Measurements from ENCODE around the gene CDC42EP1. TPM values are rescaled to one million over a fixed set of nuclear protein-coding genes. Genes with fewer than 3 reads are reported as not detected.
A peak's percentile ranks its signal among the peaks of the same experiment; 100 is the strongest.

The CDC42EP1 gene
- total RNA-seq, 1 experiment from 2014 or later: 12.7 TPM

DNA sequence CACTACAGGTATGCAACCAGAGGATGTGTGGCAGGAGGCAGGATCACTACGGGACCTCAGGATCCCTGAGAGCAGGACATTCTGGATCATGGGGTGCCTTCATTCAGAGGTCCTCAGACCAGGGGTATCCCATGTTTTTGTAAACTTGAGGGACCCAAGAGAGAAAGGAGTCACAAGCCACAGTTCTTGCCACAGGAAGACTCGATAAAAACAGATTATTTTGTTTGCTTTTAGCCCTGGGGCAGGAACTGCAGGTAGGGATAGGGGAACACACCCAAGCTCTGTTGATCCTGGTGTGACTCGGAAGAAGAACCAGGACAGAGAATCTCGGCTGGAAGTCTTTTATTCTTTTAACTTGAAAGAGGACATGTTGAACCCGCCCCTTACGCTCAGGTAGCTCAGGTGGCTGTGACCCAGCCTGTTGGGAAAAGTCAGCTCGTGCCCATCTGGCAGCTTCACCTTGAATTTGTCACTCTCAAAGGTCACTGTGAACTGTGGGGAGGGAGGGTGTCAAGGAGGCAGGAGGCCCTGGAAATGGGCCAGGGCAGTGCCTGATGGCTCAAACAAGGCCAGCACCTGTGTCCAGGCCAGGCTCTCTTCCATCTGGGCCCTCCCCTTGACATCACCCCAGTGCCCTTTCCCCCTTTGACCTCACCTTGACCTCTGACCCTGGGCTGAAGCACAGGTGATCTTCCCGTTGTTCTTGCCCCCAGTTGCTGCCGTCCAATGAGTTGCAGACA is 9.8 kb downstream of the CDC42EP1 start:
- ATAC-seq (no peak), DNase-seq (ENCODE audit: low spot score) (no peak)
- peaks cover 8% of the 10 kb centered on the region for H3K27me3 Mint-ChIP-seq (ENCODE audit: low read depth)
- H3K9me3 Mint-ChIP-seq: no peaks in the 10 kb centered on the region
- CTCF ChIA-PET: interaction anchor here (1.1 to 20.7 kb wide), 10 partner anchors 8 to 125 kb away, joined by 3 to 728 read pairs (median 4); partner anchors contain the start of genes LGALS2 and MFNG
- POLR2A ChIA-PET: interaction anchor here (0.9 to 5.7 kb wide), 6 partner anchors 12 to 31 kb away, joined by 3 to 24 read pairs (median 3); no protein-coding TSS in a partner anchor
- H3K4me1 Mint-ChIP-seq: peaks cover 27% of the 10 kb centered on the region
- TF ChIP-seq NR3C1 (CRISPR knock-in tag; conservative IDR thresholded peaks at IDR 0.05; ENCODE audit: low read depth): no peak
- TF ChIP-seq, protein P1, sequence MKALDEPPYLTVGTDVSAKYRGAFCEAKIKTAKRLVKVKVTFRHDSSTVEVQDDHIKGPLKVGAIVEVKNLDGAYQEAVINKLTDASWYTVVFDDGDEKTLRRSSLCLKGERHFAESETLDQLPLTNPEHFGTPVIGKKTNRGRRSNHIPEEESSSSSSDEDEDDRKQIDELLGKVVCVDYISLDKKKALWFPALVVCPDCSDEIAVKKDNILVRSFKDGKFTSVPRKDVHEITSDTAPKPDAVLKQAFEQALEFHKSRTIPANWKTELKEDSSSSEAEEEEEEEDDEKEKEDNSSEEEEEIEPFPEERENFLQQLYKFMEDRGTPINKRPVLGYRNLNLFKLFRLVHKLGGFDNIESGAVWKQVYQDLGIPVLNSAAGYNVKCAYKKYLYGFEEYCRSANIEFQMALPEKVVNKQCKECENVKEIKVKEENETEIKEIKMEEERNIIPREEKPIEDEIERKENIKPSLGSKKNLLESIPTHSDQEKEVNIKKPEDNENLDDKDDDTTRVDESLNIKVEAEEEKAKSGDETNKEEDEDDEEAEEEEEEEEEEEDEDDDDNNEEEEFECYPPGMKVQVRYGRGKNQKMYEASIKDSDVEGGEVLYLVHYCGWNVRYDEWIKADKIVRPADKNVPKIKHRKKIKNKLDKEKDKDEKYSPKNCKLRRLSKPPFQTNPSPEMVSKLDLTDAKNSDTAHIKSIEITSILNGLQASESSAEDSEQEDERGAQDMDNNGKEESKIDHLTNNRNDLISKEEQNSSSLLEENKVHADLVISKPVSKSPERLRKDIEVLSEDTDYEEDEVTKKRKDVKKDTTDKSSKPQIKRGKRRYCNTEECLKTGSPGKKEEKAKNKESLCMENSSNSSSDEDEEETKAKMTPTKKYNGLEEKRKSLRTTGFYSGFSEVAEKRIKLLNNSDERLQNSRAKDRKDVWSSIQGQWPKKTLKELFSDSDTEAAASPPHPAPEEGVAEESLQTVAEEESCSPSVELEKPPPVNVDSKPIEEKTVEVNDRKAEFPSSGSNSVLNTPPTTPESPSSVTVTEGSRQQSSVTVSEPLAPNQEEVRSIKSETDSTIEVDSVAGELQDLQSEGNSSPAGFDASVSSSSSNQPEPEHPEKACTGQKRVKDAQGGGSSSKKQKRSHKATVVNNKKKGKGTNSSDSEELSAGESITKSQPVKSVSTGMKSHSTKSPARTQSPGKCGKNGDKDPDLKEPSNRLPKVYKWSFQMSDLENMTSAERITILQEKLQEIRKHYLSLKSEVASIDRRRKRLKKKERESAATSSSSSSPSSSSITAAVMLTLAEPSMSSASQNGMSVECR (CRISPR knock-in tag; IDR thresholded peaks at IDR 0.05; ENCODE audit: borderline replicate concordance): 0 out of 2 replicates have a peak, but pooled peaks have one; percentile 17
- no peak overlapping the region for H3K4me3 Mint-ChIP-seq
- H3K36me3 Mint-ChIP-seq: no peaks in the 10 kb centered on the region
- H3K27ac Mint-ChIP-seq: peak overlapping the region; percentile 32

DNA sequence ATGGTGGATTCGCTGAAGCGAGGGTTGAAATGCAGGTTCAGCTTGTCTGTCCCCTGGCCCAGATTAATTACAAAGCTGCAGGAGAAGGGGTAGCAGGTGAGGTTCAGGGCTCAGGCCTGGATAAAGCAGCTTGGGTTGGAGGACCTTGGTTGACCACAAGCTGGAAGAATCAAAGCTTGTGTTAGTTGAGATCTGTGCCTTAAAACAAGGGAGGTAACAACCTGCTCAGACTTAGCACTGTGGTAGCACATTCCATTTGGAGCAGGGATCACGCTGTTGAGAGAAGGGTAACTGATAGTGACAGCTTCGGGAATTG is 10.3 kb downstream of the CDC42EP1 start:
- no peaks in the 10 kb centered on the region for H3K9me3 Mint-ChIP-seq
- H3K27me3 Mint-ChIP-seq (ENCODE audit: low read depth): peaks cover 8% of the 10 kb centered on the region
- H3K4me3 Mint-ChIP-seq: no peak overlapping the region
- H3K4me1 Mint-ChIP-seq: peaks cover 27% of the 10 kb centered on the region
- no peak for TF ChIP-seq OVOL2 (CRISPR knock-in tag; IDR thresholded peaks at IDR 0.05; ENCODE audit: borderline replicate concordance)
- 0 out of 2 replicates have a peak, but pooled peaks have one; percentile 56 for TF ChIP-seq NR2C2 (CRISPR knock-in tag; IDR thresholded peaks at IDR 0.05)
- H3K27ac Mint-ChIP-seq: peak overlapping the region; percentile 24; the same call in 1 of the 2 replicates
- DNase-seq (ENCODE audit: low spot score) (no peak), ATAC-seq (no peak)
- CTCF ChIA-PET: interaction anchor here (1.1 to 20.7 kb wide), 8 partner anchors 9 to 126 kb away, joined by 3 to 728 read pairs (median 4); partner anchors contain the start of gene MFNG
- no peaks in the 10 kb centered on the region for H3K36me3 Mint-ChIP-seq
- POLR2A ChIA-PET: interaction anchor here (0.9 to 5.7 kb wide), 3 partner anchors 22 to 31 kb away, joined by 3 to 24 read pairs (median 3); no protein-coding TSS in a partner anchor

DNA sequence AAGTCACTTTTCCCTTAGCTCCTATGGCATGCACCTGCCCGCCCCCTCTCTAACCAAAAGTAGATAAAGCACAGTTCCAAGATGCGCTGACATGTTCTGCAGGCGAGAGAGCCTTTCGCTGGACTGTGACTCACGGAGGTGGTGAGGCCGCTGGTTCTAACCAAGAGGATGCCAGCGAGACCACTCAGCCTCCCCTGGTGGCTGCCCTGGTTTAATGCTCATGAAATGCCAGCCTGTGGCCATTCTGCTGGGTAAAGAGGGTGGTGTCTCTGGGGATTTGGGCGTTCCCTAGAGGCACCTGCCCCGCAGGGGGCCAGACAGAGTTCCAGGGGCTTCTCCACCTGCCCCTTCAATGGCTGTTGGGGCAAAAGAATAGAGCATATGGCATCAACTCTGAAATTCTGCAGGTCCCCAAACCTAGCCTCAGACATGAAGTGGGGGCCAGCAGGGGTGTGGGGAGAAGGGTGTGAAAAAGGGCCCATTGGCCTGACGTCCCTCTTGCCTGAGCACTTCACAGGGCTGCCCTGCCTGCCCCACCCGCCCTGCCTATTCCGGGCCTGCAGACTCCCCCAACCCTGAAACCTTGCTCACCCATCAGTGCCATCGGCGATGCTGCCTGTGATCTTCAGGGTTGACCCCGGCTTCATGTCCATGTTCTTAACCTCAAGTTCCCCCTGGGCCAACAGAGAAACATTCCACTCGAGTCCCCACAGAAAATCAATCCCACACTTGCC is 11.1 kb downstream of the CDC42EP1 start:
- no peak for DNase-seq (ENCODE audit: low spot score)
- TF ChIP-seq TP53 (CRISPR knock-in tag; IDR thresholded peaks at IDR 0.05): no peak
- TF ChIP-seq OVOL2 (CRISPR knock-in tag; IDR thresholded peaks at IDR 0.05; ENCODE audit: borderline replicate concordance): no peak
- no peak for TF ChIP-seq GRHL2 (CRISPR knock-in tag; IDR thresholded peaks at IDR 0.05; ENCODE audit: insufficient replicate concordance, severe bottlenecking)
- TF ChIP-seq, protein P2, sequence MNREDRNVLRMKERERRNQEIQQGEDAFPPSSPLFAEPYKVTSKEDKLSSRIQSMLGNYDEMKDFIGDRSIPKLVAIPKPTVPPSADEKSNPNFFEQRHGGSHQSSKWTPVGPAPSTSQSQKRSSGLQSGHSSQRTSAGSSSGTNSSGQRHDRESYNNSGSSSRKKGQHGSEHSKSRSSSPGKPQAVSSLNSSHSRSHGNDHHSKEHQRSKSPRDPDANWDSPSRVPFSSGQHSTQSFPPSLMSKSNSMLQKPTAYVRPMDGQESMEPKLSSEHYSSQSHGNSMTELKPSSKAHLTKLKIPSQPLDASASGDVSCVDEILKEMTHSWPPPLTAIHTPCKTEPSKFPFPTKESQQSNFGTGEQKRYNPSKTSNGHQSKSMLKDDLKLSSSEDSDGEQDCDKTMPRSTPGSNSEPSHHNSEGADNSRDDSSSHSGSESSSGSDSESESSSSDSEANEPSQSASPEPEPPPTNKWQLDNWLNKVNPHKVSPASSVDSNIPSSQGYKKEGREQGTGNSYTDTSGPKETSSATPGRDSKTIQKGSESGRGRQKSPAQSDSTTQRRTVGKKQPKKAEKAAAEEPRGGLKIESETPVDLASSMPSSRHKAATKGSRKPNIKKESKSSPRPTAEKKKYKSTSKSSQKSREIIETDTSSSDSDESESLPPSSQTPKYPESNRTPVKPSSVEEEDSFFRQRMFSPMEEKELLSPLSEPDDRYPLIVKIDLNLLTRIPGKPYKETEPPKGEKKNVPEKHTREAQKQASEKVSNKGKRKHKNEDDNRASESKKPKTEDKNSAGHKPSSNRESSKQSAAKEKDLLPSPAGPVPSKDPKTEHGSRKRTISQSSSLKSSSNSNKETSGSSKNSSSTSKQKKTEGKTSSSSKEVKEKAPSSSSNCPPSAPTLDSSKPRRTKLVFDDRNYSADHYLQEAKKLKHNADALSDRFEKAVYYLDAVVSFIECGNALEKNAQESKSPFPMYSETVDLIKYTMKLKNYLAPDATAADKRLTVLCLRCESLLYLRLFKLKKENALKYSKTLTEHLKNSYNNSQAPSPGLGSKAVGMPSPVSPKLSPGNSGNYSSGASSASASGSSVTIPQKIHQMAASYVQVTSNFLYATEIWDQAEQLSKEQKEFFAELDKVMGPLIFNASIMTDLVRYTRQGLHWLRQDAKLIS (CRISPR knock-in tag; IDR thresholded peaks at IDR 0.05; ENCODE audit: borderline replicate concordance): no peak
- TF ChIP-seq, protein P3, sequence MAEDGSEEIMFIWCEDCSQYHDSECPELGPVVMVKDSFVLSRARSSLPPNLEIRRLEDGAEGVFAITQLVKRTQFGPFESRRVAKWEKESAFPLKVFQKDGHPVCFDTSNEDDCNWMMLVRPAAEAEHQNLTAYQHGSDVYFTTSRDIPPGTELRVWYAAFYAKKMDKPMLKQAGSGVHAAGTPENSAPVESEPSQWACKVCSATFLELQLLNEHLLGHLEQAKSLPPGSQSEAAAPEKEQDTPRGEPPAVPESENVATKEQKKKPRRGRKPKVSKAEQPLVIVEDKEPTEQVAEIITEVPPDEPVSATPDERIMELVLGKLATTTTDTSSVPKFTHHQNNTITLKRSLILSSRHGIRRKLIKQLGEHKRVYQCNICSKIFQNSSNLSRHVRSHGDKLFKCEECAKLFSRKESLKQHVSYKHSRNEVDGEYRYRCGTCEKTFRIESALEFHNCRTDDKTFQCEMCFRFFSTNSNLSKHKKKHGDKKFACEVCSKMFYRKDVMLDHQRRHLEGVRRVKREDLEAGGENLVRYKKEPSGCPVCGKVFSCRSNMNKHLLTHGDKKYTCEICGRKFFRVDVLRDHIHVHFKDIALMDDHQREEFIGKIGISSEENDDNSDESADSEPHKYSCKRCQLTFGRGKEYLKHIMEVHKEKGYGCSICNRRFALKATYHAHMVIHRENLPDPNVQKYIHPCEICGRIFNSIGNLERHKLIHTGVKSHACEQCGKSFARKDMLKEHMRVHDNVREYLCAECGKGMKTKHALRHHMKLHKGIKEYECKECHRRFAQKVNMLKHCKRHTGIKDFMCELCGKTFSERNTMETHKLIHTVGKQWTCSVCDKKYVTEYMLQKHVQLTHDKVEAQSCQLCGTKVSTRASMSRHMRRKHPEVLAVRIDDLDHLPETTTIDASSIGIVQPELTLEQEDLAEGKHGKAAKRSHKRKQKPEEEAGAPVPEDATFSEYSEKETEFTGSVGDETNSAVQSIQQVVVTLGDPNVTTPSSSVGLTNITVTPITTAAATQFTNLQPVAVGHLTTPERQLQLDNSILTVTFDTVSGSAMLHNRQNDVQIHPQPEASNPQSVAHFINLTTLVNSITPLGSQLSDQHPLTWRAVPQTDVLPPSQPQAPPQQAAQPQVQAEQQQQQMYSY (CRISPR knock-in tag; IDR thresholded peaks at IDR 0.05): no peak
- no peak for TF ChIP-seq ETV6 (CRISPR knock-in tag; IDR thresholded peaks at IDR 0.05)
- Mint-ChIP-seq H3K4me3 (no peak overlapping the region), H3K27ac (no peak overlapping the region), H3K36me3 (no peaks in the 10 kb centered on the region), H3K9me3 (no peaks in the 10 kb centered on the region), H3K4me1 (peaks cover 27% of the 10 kb centered on the region), H3K27me3 (ENCODE audit: low read depth) (peaks cover 8% of the 10 kb centered on the region)
- no peak for ATAC-seq
- POLR2A ChIA-PET: no interaction called here
- CTCF ChIA-PET: interaction anchor here (1.1 to 20.7 kb wide), 6 partner anchors 10 to 86 kb away, joined by 3 to 728 read pairs (median 8); partner anchors contain the start of gene MFNG

Measured in WTC11 (cell line).